Endothelial cell (in vitro differentiated cells): ENCODE results near the gene RRM2. TPM values are rescaled to one million over a fixed set of nuclear protein-coding genes. Genes with fewer than 3 reads are reported as not detected.

Source experiments
- DNase-seq: peaks from one replicate; pipeline ENCODE4 v3.0.0; 2021; ENCODE audit warnings: low spot score
- H3K27ac Mint-ChIP-seq: one replicate; pipeline ENCODE4 v1.8.0; 2021; ENCODE audit warnings: mixed read lengths, inconsistent platforms; ENCODE audit not compliant: unreplicated experiment
- H3K27me3 Mint-ChIP-seq: one replicate; pipeline ENCODE4 v1.8.0; 2021; ENCODE audit warnings: mild to moderate bottlenecking, moderate library complexity, mixed read lengths, inconsistent platforms; ENCODE audit not compliant: unreplicated experiment
- H3K36me3 Mint-ChIP-seq: one replicate; pipeline ENCODE4 v1.8.0; 2021; ENCODE audit warnings: mild to moderate bottlenecking, low read depth, mixed read lengths, inconsistent platforms; ENCODE audit not compliant: unreplicated experiment
- H3K4me1 Mint-ChIP-seq: one replicate; pipeline ENCODE4 v1.8.0; 2021; ENCODE audit warnings: mild to moderate bottlenecking, mixed read lengths, inconsistent platforms; ENCODE audit not compliant: unreplicated experiment
- H3K4me3 Mint-ChIP-seq: one replicate; pipeline ENCODE4 v1.8.0; 2021; ENCODE audit warnings: mild to moderate bottlenecking, mixed read lengths, inconsistent platforms; ENCODE audit not compliant: unreplicated experiment
- H3K9me3 Mint-ChIP-seq: one replicate; pipeline ENCODE4 v1.8.0; 2021; ENCODE audit warnings: mixed read lengths, inconsistent platforms; ENCODE audit not compliant: unreplicated experiment
- total RNA-seq: library from RNA; stranded (reverse); fragmentation: NEBNext Ultra II Directional; extraction: Animal tissue kit (Norgen Biotek cat#: 25700); gene quantifications from one replicate; pipeline ENCODE4 v1.2.1, GENCODE V29; 2021; ENCODE audit not compliant: unreplicated experiment
- TF ChIP-seq, protein P1 (sequence below): fragments of 200-600 bp; sonication (generic); IDR thresholded peaks from one replicate; pipeline ENCODE4 v1.5.0; 2021; ENCODE audit warnings: antibody characterized with exemption; ENCODE audit not compliant: unreplicated experiment

The RRM2 gene
- total RNA-seq, 1 donor from 2014 or later = 18.7 TPM

DNA sequence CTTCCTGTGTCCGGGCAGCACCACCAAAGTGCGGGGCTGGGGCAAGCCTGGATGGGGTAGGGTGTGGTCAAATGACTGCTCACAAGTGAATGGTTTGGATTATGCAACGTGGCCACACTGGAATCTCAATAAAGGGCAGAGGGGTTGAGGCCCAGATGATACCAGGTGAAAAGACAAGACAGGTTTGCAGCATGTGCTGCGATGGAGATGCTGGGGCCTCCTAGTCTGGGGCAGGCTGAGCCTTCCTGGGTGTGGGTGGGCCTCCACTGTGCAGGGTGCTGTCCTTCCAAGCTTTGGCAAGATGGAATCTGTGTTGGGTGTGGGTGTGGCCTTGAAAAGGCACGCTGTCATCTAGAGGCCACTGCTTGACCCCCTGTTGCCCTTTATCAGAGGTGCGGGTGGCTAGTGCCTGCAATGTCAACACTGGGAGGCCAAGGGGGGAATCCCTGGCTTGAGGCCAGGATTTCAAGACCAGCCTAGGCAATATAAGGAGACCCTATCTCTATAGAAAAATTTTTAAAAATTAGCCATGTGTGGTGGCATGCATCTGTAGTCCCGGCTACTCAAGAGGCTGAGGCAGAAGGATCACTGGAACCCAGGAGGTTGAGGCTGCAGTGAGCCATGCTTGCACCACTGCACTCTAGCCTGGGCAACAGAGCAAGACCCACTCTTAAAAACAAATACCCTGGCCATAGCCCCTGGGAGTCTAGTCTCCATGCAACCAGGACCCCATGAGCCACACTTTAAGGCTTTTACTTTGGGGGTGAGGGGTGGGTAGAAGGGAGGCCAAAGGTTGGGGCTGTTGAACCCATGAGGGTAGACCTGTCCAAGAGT is 13.8 kb downstream of the RRM2 start:
- no peak overlapping the region for H3K27ac Mint-ChIP-seq
- no peaks in the 10 kb centered on the region for H3K9me3 Mint-ChIP-seq
- no peak for DNase-seq
- H3K36me3 Mint-ChIP-seq = no peaks in the 10 kb centered on the region
- TF ChIP-seq, protein P1, sequence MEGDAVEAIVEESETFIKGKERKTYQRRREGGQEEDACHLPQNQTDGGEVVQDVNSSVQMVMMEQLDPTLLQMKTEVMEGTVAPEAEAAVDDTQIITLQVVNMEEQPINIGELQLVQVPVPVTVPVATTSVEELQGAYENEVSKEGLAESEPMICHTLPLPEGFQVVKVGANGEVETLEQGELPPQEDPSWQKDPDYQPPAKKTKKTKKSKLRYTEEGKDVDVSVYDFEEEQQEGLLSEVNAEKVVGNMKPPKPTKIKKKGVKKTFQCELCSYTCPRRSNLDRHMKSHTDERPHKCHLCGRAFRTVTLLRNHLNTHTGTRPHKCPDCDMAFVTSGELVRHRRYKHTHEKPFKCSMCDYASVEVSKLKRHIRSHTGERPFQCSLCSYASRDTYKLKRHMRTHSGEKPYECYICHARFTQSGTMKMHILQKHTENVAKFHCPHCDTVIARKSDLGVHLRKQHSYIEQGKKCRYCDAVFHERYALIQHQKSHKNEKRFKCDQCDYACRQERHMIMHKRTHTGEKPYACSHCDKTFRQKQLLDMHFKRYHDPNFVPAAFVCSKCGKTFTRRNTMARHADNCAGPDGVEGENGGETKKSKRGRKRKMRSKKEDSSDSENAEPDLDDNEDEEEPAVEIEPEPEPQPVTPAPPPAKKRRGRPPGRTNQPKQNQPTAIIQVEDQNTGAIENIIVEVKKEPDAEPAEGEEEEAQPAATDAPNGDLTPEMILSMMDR = no peak
- H3K27me3 Mint-ChIP-seq = peaks cover 3% of the 10 kb centered on the region
- no peaks in the 10 kb centered on the region for H3K4me1 Mint-ChIP-seq
- no peak overlapping the region for H3K4me3 Mint-ChIP-seq

DNA sequence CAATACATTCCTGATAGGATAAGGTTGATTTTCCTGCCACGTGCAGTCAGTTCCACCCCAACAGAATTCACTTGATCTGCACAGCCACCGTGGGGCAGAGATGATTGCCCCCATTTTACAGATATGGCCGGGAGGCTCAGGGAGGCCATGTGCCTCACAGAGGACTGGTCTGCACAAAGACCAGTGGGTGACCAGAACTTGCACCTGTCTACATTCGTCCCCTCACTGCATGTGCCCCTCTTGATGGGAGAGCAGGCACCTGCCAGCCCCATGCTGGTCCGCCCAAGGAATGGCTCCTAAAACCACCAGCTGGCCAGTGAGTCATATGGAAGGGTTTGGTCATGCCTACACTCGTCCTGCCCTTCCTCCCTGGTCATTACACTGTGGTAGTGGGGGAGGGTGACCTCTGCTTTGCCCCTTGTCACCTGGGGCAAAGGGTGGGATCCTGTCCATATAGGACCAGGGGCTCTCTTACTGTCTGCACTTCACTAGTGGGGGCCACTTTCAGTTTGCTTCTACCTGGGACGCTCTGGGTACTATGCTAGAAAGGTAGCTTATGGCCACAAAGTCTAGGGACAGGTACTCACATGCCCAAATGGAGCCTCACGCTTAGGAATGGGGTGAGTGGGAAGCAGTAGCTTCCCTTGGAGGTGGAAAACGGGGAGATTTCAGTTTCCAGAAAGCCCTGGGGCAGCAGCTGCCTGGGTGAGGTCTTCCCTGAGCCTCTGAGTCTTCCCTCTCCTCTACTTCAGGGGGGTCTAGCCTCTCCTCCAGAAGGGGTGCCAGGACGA is 14.7 kb downstream of the RRM2 start:
- Mint-ChIP-seq H3K27ac (no peak overlapping the region), H3K27me3 (peaks cover 3% of the 10 kb centered on the region), H3K4me3 (no peak overlapping the region), H3K9me3 (no peaks in the 10 kb centered on the region), H3K36me3 (no peaks in the 10 kb centered on the region), H3K4me1 (no peaks in the 10 kb centered on the region)
- DNase-seq = no peak
- TF ChIP-seq, protein P1 = no peak

DNA sequence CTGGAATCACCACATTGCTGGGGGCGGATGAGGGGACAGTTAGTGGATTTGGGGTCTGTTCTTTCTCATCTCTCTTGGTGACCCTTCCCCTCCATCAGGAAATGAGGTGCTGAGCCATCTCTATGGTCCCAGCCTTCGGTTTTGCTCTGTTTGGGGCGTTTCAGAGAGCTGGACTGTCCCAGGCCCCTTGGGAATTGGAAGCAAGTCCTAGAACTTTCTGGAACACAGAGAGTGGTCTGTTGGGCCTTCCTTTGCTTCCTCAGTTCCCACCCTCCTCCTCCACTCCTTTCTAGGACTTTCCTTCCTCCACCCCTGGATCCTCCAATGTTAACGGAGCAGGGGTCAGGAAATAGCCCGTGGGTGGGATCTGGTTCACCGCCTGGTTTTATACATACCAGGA is 17.0 kb downstream of the RRM2 start:
- no peaks in the 10 kb centered on the region for H3K9me3 Mint-ChIP-seq
- H3K27me3 Mint-ChIP-seq = peaks cover 3% of the 10 kb centered on the region
- no peak for DNase-seq
- no peak overlapping the region for H3K4me3 Mint-ChIP-seq
- H3K27ac Mint-ChIP-seq = no peak overlapping the region
- H3K36me3 Mint-ChIP-seq = no peaks in the 10 kb centered on the region
- TF ChIP-seq, protein P1 = no peak
- no peaks in the 10 kb centered on the region for H3K4me1 Mint-ChIP-seq

DNA sequence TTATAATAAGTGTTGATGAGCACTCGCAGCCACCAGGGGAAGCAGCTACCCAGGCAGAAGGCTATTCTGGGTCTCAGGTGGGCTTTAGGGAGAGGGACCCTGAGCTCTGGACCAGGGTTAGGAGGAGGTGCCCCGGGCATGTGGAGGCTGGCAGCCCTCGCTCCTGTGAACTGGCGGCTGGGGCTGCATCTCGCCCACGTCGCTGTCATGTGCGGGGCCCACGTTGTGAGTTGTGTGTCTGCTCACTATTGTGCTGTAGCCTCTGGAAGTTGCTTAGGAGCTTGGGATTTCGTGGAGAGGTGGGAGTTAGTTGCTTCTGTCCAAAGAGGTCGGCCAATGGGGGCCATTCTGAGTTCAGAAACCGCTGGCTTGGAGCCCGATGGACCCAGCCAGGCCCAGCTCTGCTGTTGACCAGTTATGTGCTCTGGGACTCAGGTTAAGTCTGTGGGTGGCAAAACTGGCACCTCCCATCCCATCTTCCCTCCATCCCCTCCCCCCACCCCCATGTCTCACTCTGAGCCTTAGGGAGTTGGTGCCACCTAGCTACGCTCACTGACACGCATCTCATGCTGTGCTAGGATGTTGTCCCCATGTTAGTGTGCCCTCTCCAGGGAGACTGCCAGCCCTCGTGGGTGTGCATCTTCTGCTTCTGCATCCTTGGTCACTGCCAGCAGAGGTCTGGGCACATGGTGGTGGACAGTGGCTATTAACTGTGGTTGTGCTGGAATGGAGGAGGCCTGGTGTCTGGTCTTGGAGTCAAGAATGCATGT is 18.5 kb downstream of the RRM2 start:
- no peak for DNase-seq
- TF ChIP-seq, protein P1 = no peak
- H3K9me3 Mint-ChIP-seq = no peaks in the 10 kb centered on the region
- no peaks in the 10 kb centered on the region for H3K4me1 Mint-ChIP-seq
- H3K27ac Mint-ChIP-seq = no peak overlapping the region
- H3K36me3 Mint-ChIP-seq = no peaks in the 10 kb centered on the region
- H3K4me3 Mint-ChIP-seq = no peak overlapping the region
- H3K27me3 Mint-ChIP-seq = no peaks in the 10 kb centered on the region
